HG02763 (cell line): Measurements from ENCODE around the gene OSBPL2.

ENCODE experiments used
- ATAC-seq: cut with Tn5 transposase; IDR thresholded peaks from one replicate; pipeline ENCODE4 v1.9.1; 2021; ENCODE audit warnings: mild to moderate bottlenecking, moderate library complexity; ENCODE audit not compliant: unreplicated experiment

Gene OSBPL2

GRCh38 chr20:62321521-62321948 lies 83.2 kb downstream of the OSBPL2 start:
- no peak for ATAC-seq

GRCh38 chr20:62321975-62322374 lies 83.7 kb downstream of the OSBPL2 start:
- ATAC-seq: no peak

GRCh38 chr20:62322492-62323041 lies 84.2 kb downstream of the OSBPL2 start:
- ATAC-seq: no peak

GRCh38 chr20:62323146-62323979 lies 85.0 kb downstream of the OSBPL2 start:
- no peak for ATAC-seq

- no peak for ATAC-seq
Measured at GRCh38 chr20:62323980-62324906, 85.9 kb downstream of the OSBPL2 start.

- no peak for ATAC-seq
Measured at GRCh38 chr20:62325172-62325905, 87.0 kb downstream of the OSBPL2 start.

GRCh38 chr20:62326559-62326958 lies 88.2 kb downstream of the OSBPL2 start:
- ATAC-seq: no peak

GRCh38 chr20:62326959-62327725 lies 88.8 kb downstream of the OSBPL2 start:
- no peak for ATAC-seq

GRCh38 chr20:62327726-62328495 lies 89.6 kb downstream of the OSBPL2 start:
- ATAC-seq: no peak

GRCh38 chr20:62328684-62329388 lies 90.5 kb downstream of the OSBPL2 start:
- ATAC-seq: no peak

- ATAC-seq: no peak
Measured at GRCh38 chr20:62329389-62330377, 91.4 kb downstream of the OSBPL2 start.

- ATAC-seq: no peak
Measured at GRCh38 chr20:62330576-62331317, 92.4 kb downstream of the OSBPL2 start.

- no peak for ATAC-seq
Measured at GRCh38 chr20:62331347-62331746, 93.0 kb downstream of the OSBPL2 start.

- no peak for ATAC-seq
Measured at GRCh38 chr20:62332421-62332820, 94.1 kb downstream of the OSBPL2 start.

GRCh38 chr20:62332989-62333819 lies 94.9 kb downstream of the OSBPL2 start:
- no peak for ATAC-seq
